ENCODE data around the gene HTR4.

DNA sequence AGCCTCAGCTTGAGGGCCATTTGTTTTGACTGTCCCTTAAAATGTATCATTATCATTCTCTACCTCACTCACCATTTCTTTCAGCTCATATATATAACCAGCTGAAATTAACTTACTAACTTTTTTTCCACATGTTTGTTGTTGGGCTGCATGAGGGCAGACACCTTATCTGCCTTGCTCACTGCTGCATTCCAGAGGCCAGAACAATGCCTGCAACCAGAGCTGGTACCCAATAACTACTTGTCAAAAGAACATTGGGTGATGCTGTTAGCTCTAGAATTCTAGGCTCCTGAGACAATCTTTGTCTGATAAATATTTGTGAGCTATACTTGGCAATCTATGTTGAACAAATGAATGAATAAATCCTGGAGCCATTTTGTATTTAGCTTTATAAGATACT lies 68.3 kb downstream of the HTR4 start:
- TF ChIP-seq, protein P1, sequence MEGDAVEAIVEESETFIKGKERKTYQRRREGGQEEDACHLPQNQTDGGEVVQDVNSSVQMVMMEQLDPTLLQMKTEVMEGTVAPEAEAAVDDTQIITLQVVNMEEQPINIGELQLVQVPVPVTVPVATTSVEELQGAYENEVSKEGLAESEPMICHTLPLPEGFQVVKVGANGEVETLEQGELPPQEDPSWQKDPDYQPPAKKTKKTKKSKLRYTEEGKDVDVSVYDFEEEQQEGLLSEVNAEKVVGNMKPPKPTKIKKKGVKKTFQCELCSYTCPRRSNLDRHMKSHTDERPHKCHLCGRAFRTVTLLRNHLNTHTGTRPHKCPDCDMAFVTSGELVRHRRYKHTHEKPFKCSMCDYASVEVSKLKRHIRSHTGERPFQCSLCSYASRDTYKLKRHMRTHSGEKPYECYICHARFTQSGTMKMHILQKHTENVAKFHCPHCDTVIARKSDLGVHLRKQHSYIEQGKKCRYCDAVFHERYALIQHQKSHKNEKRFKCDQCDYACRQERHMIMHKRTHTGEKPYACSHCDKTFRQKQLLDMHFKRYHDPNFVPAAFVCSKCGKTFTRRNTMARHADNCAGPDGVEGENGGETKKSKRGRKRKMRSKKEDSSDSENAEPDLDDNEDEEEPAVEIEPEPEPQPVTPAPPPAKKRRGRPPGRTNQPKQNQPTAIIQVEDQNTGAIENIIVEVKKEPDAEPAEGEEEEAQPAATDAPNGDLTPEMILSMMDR (IDR thresholded peaks at IDR 0.05) = no peak
- no peak for TF ChIP-seq POLR2AphosphoS5 (IDR thresholded peaks at IDR 0.05)

All from sigmoid colon (tissue), 4 donors.